ENCODE measurements around the gene RFC4.

RFC4 gene

GRCh38 chr3:186775999-186776398 is 30.3 kb downstream of the RFC4 start:
- Histone ChIP-seq H2AFZ (ENCODE audit: low read length) (no peak overlapping the region), H4K20me1 (ENCODE audit: insufficient read depth, low read length) (no peaks in the 10 kb centered on the region), H3K36me3 (replicated peaks; ENCODE audit: insufficient read depth, low read length) (no peaks in the 10 kb centered on the region), H3K79me2 (ENCODE audit: low read length) (no peaks in the 10 kb centered on the region), H3K4me3 (ENCODE audit: low read length) (no peak overlapping the region), H3K9me2 (replicated peaks; ENCODE audit: insufficient read depth, low read length) (no peaks in the 10 kb centered on the region), H3F3A (ENCODE audit: insufficient read depth, low read length) (no peaks in the 10 kb centered on the region), H3K27me3 (replicated peaks; ENCODE audit: insufficient read depth, low read length) (no peaks in the 10 kb centered on the region), H3K4me1 (ENCODE audit: low read length) (no peaks in the 10 kb centered on the region), H3K9ac (ENCODE audit: low read length) (no peak overlapping the region), H3K27ac (ENCODE audit: low read length) (no peak overlapping the region), H3K9me3 (replicated peaks; ENCODE audit: insufficient read depth, low read length) (no peaks in the 10 kb centered on the region), H3K4me2 (ENCODE audit: low read depth, low read length) (no peak overlapping the region)
- DNase-seq, result no peak
- TF ChIP-seq CTCF (IDR thresholded peaks at IDR 0.05; ENCODE audit: low read length) (no peak), EZH2 (optimal IDR thresholded peaks at IDR 0.05; ENCODE audit: low read depth, low read length) (no peak), EZH2phosphoT487 (IDR thresholded peaks at IDR 0.05; ENCODE audit: low read length) (no peak)

GRCh38 chr3:186772701-186773417 is 33.4 kb downstream of the RFC4 start:
- TF ChIP-seq EZH2phosphoT487 (IDR thresholded peaks at IDR 0.05; ENCODE audit: low read length), result no peak
- no peak for TF ChIP-seq CTCF (IDR thresholded peaks at IDR 0.05; ENCODE audit: low read length)
- TF ChIP-seq EZH2 (optimal IDR thresholded peaks at IDR 0.05; ENCODE audit: low read depth, low read length), result no peak
- peak overlapping the region; percentile 94 for H2AFZ ChIP-seq (ENCODE audit: low read length)
- H3K27me3 ChIP-seq (replicated peaks; ENCODE audit: insufficient read depth, low read length), result no peaks in the 10 kb centered on the region
- H3K27ac ChIP-seq (ENCODE audit: low read length), result peak overlapping the region; percentile 4; the same call in 1 of the 2 replicates
- H3K9ac ChIP-seq (ENCODE audit: low read length), result peak overlapping the region; percentile 45; the same call in 1 of the 2 replicates
- peak; percentile 83 for DNase-seq
- no peaks in the 10 kb centered on the region for H3K36me3 ChIP-seq (replicated peaks; ENCODE audit: insufficient read depth, low read length)
- no peaks in the 10 kb centered on the region for H3K9me3 ChIP-seq (replicated peaks; ENCODE audit: insufficient read depth, low read length)
- H3F3A ChIP-seq (ENCODE audit: insufficient read depth, low read length), result no peaks in the 10 kb centered on the region
- H3K4me2 ChIP-seq (ENCODE audit: low read depth, low read length), result peak overlapping the region; percentile 90
- no peaks in the 10 kb centered on the region for H3K79me2 ChIP-seq (ENCODE audit: low read length)
- no peaks in the 10 kb centered on the region for H3K9me2 ChIP-seq (replicated peaks; ENCODE audit: insufficient read depth, low read length)
- H3K4me1 ChIP-seq (ENCODE audit: low read length), result no peaks in the 10 kb centered on the region
- H4K20me1 ChIP-seq (ENCODE audit: insufficient read depth, low read length), result no peaks in the 10 kb centered on the region
- peak overlapping the region; percentile 64 for H3K4me3 ChIP-seq (ENCODE audit: low read length)

GRCh38 chr3:186772281-186772694 is 34.0 kb downstream of the RFC4 start:
- H3K9ac ChIP-seq (ENCODE audit: low read length), result peak overlapping the region; percentile 45; the same call in 1 of the 2 replicates

More at GRCh38 chr3:186772281-186772694, 34.0 kb downstream of the RFC4 start:
- DNase-seq, result no peak
- Histone ChIP-seq H3K27ac (ENCODE audit: low read length) (peak overlapping the region; percentile 4; the same call in 1 of the 2 replicates), H3K4me1 (ENCODE audit: low read length) (no peaks in the 10 kb centered on the region), H3K9me2 (replicated peaks; ENCODE audit: insufficient read depth, low read length) (no peaks in the 10 kb centered on the region), H3K4me2 (ENCODE audit: low read depth, low read length) (peak overlapping the region; percentile 90), H3K9me3 (replicated peaks; ENCODE audit: insufficient read depth, low read length) (no peaks in the 10 kb centered on the region), H3F3A (ENCODE audit: insufficient read depth, low read length) (no peaks in the 10 kb centered on the region), H4K20me1 (ENCODE audit: insufficient read depth, low read length) (no peaks in the 10 kb centered on the region), H3K4me3 (ENCODE audit: low read length) (peak overlapping the region; percentile 64), H3K27me3 (replicated peaks; ENCODE audit: insufficient read depth, low read length) (no peaks in the 10 kb centered on the region), H3K79me2 (ENCODE audit: low read length) (no peaks in the 10 kb centered on the region), H2AFZ (ENCODE audit: low read length) (peak overlapping the region; percentile 94), H3K36me3 (replicated peaks; ENCODE audit: insufficient read depth, low read length) (no peaks in the 10 kb centered on the region)
- TF ChIP-seq EZH2phosphoT487 (IDR thresholded peaks at IDR 0.05; ENCODE audit: low read length), result no peak
- TF ChIP-seq EZH2 (optimal IDR thresholded peaks at IDR 0.05; ENCODE audit: low read depth, low read length), result no peak
- TF ChIP-seq CTCF (IDR thresholded peaks at IDR 0.05; ENCODE audit: low read length), result no peak
